CD4-positive, alpha-beta T cell treated with Interleukin-15 for 1 hour (primary cell): ENCODE measurements around the gene BHMT2.

Experiments used
- DNase-seq: peaks from one replicate; pipeline ENCODE4 v3.0.0-alpha.2; 2020

BHMT2 gene

DNA sequence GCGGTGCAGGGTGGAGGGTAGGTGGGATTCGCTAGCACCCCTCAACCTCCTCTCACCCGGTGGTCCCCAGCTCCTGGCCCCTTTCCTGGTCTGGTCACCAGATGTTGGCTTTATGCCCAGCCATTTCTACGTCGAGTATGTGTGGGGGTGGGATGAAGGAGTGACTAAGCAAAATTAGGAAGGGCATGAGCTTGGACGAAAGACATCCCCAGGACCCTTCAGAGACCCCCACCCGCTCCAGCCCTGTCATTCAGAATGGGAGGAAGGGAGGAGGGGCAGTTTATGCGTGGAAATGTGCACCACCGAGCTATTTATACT is 742 bp downstream of the BHMT2 start:
- DNase-seq = no peak

DNA sequence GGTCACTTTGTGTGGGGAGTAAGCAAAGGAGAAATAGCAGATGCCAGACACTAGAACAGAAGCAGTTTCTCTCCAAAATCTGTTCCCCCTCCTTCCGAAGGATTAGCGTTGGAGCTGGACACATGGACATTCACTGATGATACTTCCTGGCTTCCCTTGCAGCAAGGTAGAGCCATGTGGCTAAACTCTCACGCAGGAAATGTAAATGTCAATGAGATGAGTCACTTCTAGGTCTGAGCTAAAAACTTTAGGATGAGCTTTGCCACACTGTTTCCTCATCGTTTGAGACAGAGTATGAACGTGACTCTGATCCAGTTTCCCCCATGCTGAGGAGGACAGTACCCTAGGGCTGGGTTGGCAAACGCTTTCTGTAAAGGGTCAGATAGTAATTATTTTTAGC is 5.1 kb downstream of the BHMT2 start:
- DNase-seq = no peak

DNA sequence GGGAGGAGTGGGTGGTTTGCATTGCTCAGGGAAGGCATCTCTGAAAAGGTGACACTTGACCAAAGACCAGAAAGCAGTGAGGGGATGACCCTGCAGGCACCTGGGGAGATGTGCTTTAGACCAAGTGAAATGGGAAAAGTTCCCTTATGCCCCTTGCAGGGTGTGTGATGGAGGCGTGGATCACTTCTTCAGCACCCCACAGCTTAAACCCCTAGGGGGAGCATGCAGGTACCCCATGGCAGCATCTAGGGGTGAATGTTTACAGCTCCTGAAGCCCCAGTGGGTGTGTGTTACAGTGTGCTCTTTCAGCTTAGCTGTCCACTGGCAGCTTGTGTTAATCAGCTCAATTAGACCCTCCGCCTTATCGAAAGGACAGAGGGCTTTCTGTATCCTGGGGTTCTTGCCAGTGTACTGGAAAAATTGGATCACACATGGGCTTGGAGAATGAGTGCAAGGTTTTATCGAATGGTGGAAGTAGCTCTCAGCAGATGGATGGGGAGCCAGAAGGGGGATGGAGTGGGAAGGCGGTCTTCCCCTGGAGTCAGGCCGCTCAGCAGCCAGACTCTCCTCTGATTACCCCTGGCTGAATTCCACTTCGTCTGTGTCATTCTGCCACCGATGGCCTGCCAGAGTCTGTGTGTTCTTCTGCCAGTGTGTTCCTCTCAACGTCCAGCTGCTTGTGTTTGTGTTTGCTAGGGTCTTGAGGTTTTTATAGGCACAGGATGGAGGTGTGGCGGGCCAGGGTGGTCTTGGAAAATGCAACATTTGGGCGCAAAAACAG is 6.3 kb downstream of the BHMT2 start:
- no peak for DNase-seq

DNA sequence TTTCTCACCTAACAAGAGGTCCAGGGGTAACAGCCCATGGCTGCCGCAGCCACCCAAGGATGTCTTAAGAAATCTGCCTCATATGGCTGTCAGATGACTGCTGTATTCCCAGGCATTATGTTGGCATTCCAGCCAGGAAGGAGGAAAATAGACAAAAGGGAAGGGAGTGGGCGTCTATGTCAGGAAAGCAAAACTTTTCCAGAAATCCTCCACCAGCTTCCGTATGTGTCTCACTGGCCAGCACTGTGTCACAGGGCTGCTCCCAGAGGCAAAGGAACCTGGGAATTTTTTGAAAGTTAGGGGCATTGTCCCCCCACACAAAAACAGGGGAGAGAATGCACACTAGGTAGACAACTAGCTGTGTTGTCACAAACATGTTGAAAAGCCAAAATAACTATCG is 7.3 kb downstream of the BHMT2 start:
- DNase-seq = no peak

DNA sequence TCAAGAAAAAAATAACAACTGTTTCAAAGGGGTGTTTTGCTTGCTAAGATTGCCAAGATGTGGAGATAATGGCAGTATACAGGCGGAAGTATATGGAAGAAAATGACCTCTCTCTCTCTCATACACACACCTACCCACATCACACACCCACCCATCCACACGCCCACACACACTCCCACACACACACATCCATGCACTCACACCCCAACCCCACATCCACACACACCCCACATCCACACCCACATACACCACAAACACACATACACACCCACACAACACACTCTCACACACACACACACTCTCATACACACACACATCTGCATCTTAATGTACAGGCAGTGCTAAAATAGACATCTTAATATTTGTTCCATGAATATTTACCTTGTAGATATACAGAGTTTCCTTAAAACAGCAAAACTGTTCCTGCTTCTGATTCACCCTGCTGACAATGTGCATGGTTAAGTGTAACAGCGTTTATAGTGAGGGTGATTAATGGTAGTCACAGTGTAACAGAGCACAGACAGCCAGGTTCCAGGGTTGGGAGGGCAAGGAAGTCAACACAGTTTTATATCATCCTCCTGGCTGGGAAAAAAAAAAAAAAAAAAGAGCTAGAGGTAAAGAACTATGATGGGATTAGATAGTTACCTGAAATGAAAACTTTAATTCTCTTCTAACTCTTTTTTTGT is 8.3 kb downstream of the BHMT2 start:
- no peak for DNase-seq

DNA sequence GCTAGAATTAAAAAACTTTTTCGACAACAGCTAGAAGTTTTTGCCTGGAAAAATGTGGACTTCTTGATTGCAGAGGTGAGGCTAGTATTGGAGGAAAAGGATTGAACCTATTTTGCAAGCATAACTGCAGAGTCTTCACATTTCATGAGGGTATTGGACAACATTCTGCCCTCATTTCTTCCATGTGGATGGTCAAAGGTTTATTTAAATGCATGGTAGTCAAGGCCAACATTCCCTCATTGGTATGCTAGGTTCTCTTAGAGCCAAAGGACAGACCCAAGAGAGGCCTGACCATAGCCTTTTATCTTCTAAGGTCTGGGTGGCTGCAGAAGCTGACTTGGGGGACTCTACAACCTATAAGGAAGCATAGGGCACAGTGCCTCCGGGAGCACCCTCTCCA is 11.2 kb downstream of the BHMT2 start:
- DNase-seq = no peak

DNA sequence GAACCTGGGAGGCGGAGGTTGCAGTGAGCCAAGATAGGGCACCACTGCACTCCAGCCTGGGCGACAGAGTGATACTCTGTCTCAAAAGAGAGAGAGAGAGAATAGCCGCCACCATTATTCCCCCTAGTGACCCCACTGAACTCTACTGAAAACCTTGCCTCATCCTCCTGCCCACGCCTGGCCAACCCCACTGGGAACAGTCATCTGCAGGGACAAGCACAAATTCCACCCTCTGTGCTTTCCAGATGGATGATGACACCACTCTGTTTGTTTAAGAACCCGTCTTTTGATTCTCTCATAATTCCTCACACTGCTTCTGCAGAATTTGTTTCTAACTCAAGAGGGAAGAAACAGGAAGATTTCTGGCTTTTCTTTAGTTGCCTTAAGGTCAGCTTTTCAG is 12.2 kb downstream of the BHMT2 start:
- no peak for DNase-seq

DNA sequence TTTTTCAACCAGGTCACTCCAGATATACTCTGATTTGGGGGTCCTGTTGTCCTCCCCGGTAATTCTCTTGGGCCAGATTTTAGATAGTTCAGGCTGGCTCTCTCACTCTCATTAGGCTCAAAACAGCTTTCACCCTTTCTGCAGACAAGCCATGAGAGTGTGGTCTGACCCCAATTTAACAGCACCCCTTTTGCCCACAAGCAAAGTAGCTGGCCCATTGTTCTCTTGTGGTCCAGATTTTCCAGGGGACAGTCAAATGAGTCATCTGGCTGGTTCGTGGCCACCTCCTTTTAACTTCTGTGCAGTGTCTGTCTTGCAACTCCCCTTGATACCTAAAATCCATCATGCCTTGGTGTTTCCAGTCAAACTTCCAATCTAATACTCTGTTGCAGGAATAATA is 16.5 kb downstream of the BHMT2 start:
- DNase-seq = no peak

DNA sequence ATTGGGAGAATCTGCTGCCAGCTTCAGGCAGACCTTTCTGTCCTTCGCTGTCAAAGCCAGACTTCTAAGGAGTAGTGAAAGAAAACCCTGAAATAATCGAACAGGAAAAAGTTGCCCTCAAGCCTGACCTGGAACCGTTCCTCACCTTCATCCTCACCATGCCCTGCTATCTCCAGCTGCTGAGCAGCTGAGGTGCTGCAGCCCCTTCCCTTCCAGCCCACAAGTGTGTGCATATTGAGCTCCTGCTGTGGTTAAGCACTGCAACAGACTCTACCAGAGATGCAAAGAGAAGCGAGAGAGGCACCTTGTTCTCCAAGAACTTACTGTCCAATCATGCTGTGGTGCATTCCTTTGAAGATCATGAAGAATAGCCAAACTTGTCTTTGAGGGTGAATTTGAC is 18.9 kb downstream of the BHMT2 start:
- DNase-seq = no peak

DNA sequence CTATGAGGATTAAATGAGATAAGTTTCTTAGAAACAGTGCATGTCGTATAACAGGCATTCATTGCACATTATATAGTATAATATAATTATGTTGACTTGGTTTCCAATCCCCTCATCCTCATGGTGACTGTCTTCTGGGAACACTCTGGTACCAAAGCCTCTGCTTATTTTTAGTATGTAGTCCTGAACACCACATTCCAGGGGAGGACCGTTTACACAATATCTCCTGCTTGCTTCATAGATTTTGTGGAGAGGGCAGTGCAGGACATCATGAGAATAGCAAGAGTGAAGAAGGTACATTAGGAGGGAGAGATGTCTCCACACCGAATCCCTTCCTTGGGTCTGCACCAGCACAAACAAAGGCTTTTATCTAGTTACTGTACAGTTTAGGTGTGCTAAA is 21.5 kb downstream of the BHMT2 start:
- no peak for DNase-seq

DNA sequence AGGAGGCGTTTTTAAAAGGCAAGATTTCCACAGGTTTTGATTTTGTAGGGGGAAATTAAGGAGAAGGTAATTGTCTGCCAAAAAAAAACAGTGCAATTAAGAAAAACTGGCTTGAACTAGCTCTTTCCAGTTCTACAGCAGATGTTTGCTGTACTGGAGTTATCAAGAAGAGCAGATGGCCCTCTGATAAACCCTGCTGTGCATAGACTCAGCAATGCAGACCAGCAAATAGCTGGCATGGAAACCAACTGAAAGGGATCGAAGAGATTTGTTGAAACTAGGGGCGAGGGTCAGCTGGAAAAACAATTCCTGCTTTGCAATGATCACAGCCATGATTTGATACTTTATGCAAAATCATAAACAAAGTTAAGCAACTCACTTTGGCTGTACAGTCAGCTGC is 24.2 kb downstream of the BHMT2 start:
- no peak for DNase-seq

DNA sequence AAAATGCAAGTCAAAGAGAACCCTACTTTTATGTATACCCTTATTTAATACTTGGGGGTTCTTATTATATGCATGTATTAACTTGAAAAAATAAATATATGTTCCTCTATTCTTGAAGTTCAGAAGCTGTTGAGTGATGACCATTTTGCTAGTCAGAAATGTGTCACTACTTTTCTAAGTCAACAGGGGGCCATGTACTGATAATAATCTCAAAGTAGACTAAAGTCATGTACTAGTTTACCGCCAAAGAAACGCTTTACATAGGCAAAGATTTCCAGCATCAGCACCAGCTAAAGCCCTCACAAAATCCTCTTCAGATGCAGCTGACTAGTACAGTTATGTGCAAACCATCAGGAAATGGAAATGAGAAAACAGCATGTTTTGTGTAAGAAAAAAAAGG is 36.3 kb downstream of the BHMT2 start:
- no peak for DNase-seq

DNA sequence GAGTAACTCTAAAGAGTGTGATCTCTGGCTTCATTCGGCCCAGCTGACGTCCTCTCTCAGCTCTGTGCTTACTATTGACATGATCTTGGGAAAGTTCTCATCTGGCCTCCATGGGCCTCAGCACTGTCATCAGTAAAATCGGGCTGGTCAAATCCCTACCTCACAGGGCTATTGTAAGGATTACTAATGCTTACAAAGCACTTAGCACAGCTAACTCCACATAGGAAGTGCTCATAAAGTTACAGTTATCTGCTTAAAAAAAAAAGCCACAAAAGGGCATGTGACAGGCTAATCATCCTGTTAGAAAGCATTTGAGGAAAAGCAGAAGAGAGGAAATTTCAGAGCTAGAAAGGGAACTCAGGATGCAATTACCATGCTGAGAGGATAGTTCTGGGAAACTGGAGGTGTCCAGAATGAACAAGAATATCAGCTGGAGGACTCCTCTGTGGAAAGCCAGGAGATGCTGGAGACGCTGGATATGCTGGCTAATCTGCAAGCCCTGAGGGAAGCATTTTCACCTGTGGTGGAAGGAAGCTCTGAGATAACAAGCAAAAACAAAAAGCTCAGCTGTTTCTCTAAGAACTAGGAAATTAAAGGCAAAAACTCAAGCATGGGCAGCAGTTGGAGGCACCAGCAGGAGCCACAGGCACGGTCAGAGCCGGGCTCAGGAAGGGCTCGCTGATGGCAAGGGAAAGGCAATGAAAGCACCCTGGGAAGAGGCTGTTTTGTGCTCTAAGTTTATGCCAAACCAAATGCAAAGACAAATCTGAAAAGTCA is 37.6 kb downstream of the BHMT2 start:
- no peak for DNase-seq

DNA sequence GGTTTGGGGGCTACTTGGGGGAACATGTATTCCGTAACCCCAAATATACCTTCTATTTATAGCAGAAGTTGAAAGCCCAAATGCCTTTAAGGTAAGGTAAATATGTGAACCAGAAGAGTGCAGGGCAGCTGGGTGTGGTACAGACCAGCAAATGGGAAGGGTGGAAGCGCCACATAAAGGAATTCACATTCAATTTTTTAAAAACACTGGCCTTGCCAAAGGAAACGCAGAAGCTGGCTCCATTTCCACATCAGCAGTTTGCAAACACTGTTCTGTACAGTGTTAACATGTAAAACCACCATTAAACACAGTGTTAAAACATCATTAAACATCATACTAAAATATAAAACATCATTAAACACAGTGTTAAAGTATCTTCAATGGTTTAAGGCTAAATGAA is 38.5 kb downstream of the BHMT2 start:
- DNase-seq = no peak

DNA sequence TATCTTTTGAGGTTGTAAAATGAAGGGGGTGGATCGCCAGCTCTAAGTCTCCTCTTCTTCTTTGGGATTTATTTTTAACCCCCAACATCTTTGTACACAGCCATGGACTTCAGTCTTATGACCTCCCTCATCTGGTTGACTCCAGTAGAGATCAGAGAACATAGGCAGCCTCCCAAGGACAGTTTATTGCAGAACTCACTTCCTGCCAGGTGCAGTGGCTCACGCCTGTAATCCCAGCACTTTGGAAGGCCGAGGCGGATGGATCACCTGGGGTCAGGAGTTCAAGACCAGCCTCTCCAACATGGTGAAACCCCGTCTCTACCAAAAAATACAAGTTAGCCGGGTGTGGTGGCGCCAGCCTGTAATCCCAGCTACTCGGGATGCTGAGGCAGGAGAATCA is 39.2 kb downstream of the BHMT2 start:
- no peak for DNase-seq

DNA sequence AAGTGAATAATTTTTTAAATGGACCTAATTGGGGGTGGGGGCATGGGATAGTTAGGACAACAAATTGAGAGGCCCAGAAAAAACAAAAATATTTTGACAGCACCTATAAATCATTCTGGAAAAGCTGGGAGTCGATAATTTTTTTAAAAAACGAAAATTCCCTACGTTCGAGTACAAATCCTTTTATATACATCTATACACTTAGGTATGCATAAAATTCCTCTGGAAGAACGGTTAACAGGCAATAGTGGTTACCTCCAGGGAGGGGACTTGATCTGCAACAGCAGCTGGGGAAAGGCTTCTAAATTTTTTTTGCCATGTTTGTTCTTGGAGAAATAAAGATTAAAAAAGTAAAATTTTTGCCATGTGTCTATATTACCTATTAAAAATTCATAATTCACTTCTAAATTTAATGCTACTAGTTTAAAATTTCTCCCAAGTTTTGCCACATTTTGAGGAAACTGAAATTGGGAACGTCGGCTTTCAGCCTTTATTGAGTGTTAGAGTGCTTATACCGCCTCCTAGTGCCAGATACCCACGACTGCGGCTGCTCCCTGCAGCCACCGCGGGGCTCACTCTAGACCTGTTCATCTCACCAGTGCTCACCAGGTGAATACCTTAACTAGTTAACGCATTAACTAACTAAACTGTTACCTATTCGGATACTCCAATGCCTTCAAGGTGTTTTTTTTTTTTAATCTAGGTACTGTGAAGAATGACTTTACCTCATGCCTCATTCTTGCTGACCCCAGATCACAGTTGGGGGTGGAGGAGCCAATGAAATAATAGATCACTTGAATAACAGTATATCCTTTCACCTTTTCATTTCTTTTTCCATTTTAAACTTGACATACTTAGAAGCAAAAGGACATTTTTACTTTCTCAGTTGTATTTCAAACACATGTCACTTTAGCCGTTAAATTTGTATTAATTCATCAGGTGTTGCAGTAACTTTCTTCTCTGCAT is 40.2 kb downstream of the BHMT2 start:
- peak; percentile 20 for DNase-seq

DNA sequence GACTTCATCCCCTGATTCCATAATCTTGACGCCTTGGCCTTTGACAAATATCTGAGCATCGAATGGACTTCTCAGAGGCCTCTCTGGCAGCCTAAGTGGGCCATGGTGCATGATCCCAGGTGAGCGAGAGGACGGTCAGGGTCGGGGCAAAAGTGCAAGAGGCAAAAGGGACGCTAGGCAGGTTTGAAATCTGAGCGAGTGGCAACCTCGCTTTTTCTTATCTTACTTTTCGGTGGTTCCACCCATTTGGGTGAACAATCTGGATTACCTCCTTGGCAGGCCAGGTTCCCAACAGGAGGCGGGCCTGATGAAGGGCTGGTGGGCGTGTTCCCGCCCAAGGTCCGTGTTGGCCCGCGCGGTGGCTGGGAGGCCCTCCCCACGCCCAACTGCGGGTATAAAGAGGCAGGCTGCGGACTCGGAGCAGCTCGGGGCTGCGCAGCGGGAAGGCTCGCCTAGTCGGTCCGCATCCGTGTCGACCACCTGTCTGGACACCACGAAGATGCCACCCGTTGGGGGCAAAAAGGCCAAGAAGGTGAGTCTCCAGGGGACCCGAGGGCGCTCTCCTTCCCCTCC is 41.9 kb downstream of the BHMT2 start, which contains the start of gene BHMT:
Gene BHMT (plus strand): TSS at position 423 of the 573 bp plus-strand sequence. CDS start 77 bp downstream, at position 500.
- DNase-seq = no peak

DNA sequence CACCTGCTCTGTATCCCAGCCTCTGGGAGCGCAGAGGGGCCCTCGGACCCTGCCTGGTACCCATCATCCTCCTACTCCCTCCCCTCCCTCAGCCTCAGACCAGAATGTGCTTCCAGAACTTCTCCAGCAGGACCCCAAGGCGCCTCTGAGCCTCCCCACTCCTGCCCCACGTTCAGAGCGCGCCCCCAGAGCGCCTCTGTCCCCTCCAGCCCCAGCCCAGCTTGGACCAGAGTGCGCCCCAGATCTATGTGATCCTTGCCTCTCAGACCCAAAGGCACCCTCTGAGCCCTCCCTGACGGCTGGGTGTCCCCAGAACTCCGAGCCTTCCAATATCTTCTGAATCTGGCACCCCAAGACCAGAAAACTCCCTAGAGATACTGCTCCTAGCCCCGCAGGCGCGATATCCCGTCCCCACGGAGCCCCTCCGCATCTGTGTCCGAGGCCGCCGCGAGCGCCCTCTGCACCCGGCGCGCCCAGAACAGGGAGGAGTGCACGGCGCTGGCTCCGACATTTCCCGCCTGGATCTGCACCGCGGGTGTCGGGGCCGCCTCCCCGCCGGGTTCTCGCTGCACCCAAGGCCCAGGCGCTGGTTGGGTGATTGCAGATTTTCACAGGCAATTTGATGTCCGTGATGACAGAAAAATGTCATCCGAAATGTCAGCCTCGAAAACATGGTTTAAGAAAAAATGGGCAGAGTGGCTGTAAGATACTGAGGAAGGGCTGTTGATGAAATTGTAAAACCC is 42.6 kb downstream of the BHMT2 start:
- no peak for DNase-seq

DNA sequence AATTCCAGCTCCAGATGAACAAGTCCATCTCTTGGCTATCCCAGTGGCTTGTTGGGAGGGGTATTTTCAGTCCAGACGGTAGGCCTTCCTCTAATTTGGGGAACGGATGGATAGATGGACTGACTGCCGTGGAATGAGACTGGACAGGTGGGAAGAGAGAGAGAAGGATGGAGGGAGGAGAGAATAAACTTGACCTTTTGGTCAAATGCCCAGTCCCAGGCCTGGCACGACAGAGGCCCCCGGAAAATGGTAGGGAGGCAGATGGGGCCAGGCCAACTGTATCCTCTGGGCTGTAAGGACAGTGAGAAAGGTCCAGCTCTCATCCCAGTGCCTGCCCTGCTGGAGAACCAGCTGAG is 43.1 kb downstream of the BHMT2 start:
- DNase-seq = no peak

DNA sequence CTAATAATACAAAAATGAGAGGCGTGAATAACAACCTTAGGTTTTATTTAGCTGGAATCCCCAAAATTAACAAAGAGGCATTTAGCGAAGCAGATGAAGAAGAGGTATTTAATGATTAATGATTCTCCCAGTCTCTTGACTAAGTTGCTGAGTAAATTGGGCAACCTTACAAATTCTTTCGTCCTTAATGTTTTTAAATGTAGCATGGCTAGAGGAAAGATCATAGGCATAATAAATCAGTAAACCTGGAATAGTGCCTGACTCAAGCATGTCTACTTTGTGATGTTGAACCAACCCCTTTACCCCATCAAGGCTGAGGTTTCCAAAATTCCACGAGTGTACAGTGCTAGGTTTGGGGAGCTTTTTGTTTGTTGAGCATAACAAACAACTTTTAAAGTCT is 49.9 kb downstream of the BHMT2 start:
- no peak for DNase-seq

DNA sequence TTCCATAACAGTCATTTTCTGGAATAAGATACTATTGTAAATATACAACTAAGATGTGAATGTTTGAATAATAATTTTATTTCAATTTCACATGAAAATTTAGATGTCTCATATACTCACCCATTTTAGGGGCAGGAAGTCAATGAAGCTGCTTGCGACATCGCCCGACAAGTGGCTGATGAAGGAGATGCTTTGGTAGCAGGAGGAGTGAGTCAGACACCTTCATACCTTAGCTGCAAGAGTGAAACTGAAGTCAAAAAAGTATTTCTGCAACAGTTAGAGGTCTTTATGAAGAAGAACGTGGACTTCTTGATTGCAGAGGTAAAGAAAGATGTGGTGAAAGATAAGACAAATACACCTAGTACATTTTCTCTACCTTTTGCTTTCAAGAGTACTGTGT is 50.7 kb downstream of the BHMT2 start:
- DNase-seq = no peak

DNA sequence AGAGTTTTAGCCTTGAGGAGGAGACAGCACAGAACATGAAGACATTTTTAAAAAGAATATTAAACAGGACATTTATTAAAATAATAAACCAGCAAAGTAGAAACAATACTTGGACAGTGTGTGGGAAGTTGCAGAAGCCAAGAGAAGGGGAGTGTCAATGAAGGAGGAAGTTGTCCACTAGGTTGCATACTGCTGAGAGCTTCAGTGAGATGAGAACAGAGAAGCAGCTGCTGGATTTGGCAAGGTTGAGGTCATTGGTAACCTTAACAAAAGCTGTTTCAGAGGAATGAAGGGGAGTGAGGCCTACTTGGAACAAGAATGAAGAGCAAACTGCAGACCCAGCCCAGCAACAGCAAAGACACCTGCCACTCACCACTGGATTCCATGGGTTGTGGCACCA is 53.4 kb downstream of the BHMT2 start:
- no peak for DNase-seq
